ENCODE measurements around the gene MBD3L1. TPM values are rescaled to one million over a fixed set of nuclear protein-coding genes. Genes with fewer than 3 reads are reported as not detected.

MBD3L1 gene
- total and polyA plus RNA-seq, 2 experiments from 2014 or later: not detected

DNA sequence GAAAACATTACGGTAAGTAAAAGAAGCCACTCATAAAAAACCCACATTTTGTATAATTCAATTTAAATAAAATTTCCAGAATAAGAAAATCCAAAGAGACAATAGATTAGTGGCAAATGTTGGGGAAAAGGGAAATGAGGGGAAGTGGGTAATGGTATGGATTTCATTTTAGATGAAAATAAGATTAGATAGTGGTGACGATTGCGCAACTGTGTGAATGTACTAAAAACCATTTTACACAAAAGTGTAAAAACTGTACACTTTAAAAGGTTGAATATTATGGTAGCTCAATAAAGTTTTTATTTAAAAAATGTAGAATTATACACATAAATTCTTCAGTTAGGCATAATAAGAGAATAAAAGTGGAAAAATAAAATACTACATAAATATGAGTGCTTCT is 3.7 kb downstream of the MBD3L1 start:
- H3K4me3 Mint-ChIP-seq: no peak overlapping the region
- Histone ChIP-seq H3K4me1 (ENCODE audit: insufficient read depth) (no peaks in the 10 kb centered on the region), H3K4me3 (no peak overlapping the region), H2AFZ (no peak overlapping the region), H3K9me2 (ENCODE audit: insufficient read depth) (no peaks in the 10 kb centered on the region), H4K20me1 (replicated peaks; ENCODE audit: insufficient read depth) (no peaks in the 10 kb centered on the region), H3K27ac (ENCODE audit: low read depth) (no peak overlapping the region), H3K79me2 (replicated peaks; ENCODE audit: insufficient read depth) (no peaks in the 10 kb centered on the region), H3K36me3 (ENCODE audit: insufficient read depth) (no peaks in the 10 kb centered on the region), H3K27me3 (ENCODE audit: insufficient read depth) (no peaks in the 10 kb centered on the region), H3F3A (replicated peaks; ENCODE audit: low read depth) (no peaks in the 10 kb centered on the region), H3K4me2 (no peak overlapping the region)
- H3K27me3 Mint-ChIP-seq (ENCODE audit: insufficient read depth, low read depth, poor library complexity): peaks cover 2% of the 10 kb centered on the region
- DNase-seq (ENCODE audit: low spot score) (no peak), ATAC-seq (no peak)
- peaks cover 92% of the 10 kb centered on the region for H3K9me3 Mint-ChIP-seq
- no peak overlapping the region for H3K27ac Mint-ChIP-seq
- peaks cover 54% of the 10 kb centered on the region for H3K36me3 Mint-ChIP-seq (ENCODE audit: low read depth)
- H3K4me1 Mint-ChIP-seq: no peaks in the 10 kb centered on the region
- TF ChIP-seq ZNF331 (CRISPR knock-in tag; IDR thresholded peaks at IDR 0.05; ENCODE audit: low read depth) (no peak), STAT1 (IDR thresholded peaks at IDR 0.05; ENCODE audit: unreplicated experiment) (no peak), JUNB (IDR thresholded peaks at IDR 0.05; ENCODE audit: unreplicated experiment) (no peak), CREB1 (CRISPR knock-in tag; IDR thresholded peaks at IDR 0.05; ENCODE audit: low read depth) (no peak), ETS1 (IDR thresholded peaks at IDR 0.05) (no peak), CTCF (conservative IDR thresholded peaks at IDR 0.05; ENCODE audit: low read depth in 2 of 2) (no peak), EZH2 (IDR thresholded peaks at IDR 0.05; ENCODE audit: low read depth, unreplicated experiment) (no peak), ZNF462 (CRISPR knock-in tag; IDR thresholded peaks at IDR 0.05) (no peak), EZH2phosphoT487 (IDR thresholded peaks at IDR 0.05; ENCODE audit: unreplicated experiment) (no peak)
